Neutrophil (primary cell): ENCODE measurements around the gene RPL7A.

Source experiments
- H3K27ac ChIP-seq: fragments of 200-600 bp; sonication (generic); 2 replicates; pipeline ENCODE4 v1.5.1; 2016; ENCODE audit warnings: mild to moderate bottlenecking, moderate library complexity
- H3K27me3 ChIP-seq: fragments of 200-600 bp; sonication (generic); 2 replicates; pipeline ENCODE4 v1.6.0; 2016; ENCODE audit warnings: mild to moderate bottlenecking
- H3K36me3 ChIP-seq: fragments of 200-600 bp; sonication (generic); 2 replicates; pipeline ENCODE4 v1.5.1; 2017
- H3K4me1 ChIP-seq, 2 experiments: fragments of 200-600 bp in 1 of 2; sonication (generic) in 1 of 2; 1 replicate in 1 of 2; 2 replicates in 1 of 2; pipeline versions ENCODE4 v1.5.1 to v1.6.1; 2013 to 2016; ENCODE audit warnings: low read depth in 1 of 2, low read length in 1 of 2, mild to moderate bottlenecking in 1 of 2, moderate library complexity in 1 of 2; ENCODE audit not compliant: control insufficient read depth in 1 of 2, insufficient read depth in 1 of 2
- H3K4me3 ChIP-seq, 2 experiments: fragments of 200-600 bp in 1 of 2; sonication (generic) in 1 of 2; 1 replicate in 1 of 2; 2 replicates in 1 of 2; pipeline ENCODE4 v1.5.1; 2013 to 2016; ENCODE audit warnings: low read depth in 1 of 2, low read length in 1 of 2, mild to moderate bottlenecking in 1 of 2, moderate library complexity in 1 of 2
- H3K9me3 ChIP-seq: fragments of 200-600 bp; sonication (generic); 2 replicates; pipeline ENCODE4 v1.5.1; 2016
- TF ChIP-seq, protein P1 (sequence below): fragments of 200-600 bp; sonication (generic); IDR thresholded peaks from 2 replicates; pipeline ENCODE4 v1.5.1; 2016; ENCODE audit warnings: antibody characterized with exemption

The RPL7A gene

DNA sequence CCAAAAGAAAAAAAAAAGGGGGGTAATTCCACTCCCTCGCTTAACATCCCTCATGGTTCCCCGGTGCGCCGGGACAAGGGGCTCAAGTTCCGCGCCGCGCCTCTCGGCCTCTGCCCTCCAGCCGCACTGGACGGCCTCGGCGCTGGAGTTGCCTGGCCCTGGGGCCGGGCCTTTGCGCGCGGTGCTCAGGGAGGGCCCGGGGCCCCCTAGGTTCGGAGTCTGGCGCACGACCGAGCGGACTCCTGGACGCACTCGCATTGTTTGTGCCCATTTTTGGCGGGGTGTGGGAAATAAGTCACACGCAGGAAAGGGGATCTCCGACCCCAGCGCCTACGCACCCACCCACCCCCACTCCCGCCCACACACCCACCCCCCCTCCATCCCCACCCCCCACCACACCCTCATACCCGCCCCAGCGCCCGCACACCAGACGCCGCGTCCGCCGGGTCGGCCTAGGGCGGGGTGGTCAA is 468 bp upstream of the RPL7A start:
- Histone ChIP-seq H3K4me3 (peak overlapping the region; percentile 64 to 92), H3K9me3 (no peaks in the 10 kb centered on the region), H3K4me1 (peaks cover 37 to 47% of the 10 kb centered on the region in 2 experiments), H3K36me3 (peaks cover 75% of the 10 kb centered on the region), H3K27me3 (no peaks in the 10 kb centered on the region), H3K27ac (peak overlapping the region; percentile 81)
- TF ChIP-seq, protein P1, sequence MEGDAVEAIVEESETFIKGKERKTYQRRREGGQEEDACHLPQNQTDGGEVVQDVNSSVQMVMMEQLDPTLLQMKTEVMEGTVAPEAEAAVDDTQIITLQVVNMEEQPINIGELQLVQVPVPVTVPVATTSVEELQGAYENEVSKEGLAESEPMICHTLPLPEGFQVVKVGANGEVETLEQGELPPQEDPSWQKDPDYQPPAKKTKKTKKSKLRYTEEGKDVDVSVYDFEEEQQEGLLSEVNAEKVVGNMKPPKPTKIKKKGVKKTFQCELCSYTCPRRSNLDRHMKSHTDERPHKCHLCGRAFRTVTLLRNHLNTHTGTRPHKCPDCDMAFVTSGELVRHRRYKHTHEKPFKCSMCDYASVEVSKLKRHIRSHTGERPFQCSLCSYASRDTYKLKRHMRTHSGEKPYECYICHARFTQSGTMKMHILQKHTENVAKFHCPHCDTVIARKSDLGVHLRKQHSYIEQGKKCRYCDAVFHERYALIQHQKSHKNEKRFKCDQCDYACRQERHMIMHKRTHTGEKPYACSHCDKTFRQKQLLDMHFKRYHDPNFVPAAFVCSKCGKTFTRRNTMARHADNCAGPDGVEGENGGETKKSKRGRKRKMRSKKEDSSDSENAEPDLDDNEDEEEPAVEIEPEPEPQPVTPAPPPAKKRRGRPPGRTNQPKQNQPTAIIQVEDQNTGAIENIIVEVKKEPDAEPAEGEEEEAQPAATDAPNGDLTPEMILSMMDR = no peak

- peak overlapping the region; percentile 64 to 92 for H3K4me3 ChIP-seq
- peaks cover 75% of the 10 kb centered on the region for H3K36me3 ChIP-seq
- peak overlapping the region; percentile 81 for H3K27ac ChIP-seq
- H3K27me3 ChIP-seq = no peaks in the 10 kb centered on the region
- TF ChIP-seq, protein P1 = no peak
- no peaks in the 10 kb centered on the region for H3K9me3 ChIP-seq
- H3K4me1 ChIP-seq = peaks cover 32 to 34% of the 10 kb centered on the region in 2 experiments
Measured at GRCh38 chr9:133348718-133349573, 928 bp downstream of the RPL7A start.

DNA sequence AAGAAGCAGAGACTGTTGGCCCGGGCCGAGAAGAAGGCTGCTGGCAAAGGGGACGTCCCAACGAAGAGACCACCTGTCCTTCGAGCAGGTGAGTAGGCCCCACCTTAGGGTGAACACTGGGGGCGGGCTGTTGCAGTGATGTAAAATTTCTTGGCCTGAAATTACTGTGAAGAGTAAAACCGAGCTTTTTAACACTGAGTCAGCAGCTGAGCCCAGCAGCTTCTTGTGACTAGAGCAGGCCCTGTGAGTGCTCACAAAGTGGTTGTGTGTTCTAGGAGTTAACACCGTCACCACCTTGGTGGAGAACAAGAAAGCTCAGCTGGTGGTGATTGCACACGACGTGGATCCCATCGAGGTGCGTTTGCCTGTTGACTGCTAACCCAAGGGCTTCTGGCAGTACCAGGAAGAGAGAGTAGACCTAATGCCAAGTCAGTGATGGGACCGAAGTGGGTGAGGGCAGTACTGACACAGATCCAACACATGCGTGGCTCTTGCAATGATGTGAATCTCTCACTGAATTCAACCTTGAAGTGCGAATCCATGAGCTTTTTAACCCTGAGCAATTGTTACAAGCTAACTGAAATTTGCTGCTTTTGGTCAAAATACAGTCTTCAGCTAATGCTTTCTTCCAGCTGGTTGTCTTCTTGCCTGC is 2.1 kb downstream of the RPL7A start:
- H3K4me3 ChIP-seq = no peak overlapping the region
- no peaks in the 10 kb centered on the region for H3K9me3 ChIP-seq
- no peaks in the 10 kb centered on the region for H3K27me3 ChIP-seq
- peaks cover 65% of the 10 kb centered on the region for H3K36me3 ChIP-seq
- peaks cover 40 to 42% of the 10 kb centered on the region in 2 experiments for H3K4me1 ChIP-seq
- no peak overlapping the region for H3K27ac ChIP-seq
- TF ChIP-seq, protein P1 = no peak

- Histone ChIP-seq H3K4me1 (peaks cover 43 to 44% of the 10 kb centered on the region in 2 experiments), H3K4me3 (no peak overlapping the region), H3K36me3 (peaks cover 51% of the 10 kb centered on the region), H3K27ac (peak overlapping the region; percentile 27), H3K27me3 (no peaks in the 10 kb centered on the region), H3K9me3 (no peaks in the 10 kb centered on the region)
- TF ChIP-seq, protein P1 = no peak
Measured at GRCh38 chr9:133351526-133351907, 3.5 kb downstream of the RPL7A start.

DNA sequence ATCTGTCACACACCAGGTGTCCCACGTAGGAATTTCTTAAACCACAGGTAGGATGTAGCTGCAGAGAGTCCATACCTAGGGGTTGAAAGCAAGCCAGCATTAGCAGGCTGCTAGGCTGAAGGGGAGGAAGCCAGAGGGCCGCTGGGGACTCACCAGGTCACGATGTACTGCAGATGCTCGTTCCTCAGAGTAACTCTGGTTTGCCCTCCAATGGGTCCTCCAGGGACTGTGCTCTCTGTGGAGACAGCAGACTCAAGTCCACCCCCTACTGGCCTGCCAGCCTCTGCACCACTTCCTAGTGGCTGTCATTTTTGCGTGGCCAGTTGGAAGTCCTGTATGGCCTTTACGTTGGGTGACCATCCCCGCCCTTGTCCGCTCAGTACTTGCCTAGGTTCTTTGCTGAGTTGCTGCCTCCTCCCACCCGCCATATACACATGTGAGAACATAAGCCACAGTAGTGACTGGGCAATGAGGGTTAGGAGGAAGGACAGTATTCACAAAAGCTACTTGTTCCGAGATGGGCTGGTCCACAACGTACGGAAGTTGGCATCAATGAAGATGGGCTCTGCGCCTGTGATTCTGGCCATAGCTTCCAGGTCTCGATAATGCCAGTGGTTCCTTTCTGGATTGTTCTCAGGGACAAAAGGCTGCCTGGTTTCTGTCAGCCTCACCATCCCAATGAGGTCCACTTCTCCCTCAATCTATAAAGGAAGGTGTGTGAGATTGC is 4.1 kb downstream of the RPL7A start:
- Histone ChIP-seq H3K4me3 (no peak overlapping the region), H3K36me3 (peaks cover 51% of the 10 kb centered on the region), H3K9me3 (no peaks in the 10 kb centered on the region), H3K4me1 (peaks cover 42% of the 10 kb centered on the region in 2 experiments), H3K27ac (peak overlapping the region; percentile 27), H3K27me3 (no peaks in the 10 kb centered on the region)
- TF ChIP-seq, protein P1 = peak; percentile 54
